Measurements from ENCODE around the gene NCAPH2.

Gene NCAPH2

GRCh38 chr22:50474710-50475651 lies 33.0 kb upstream of the NCAPH2 start, which contains the start of gene SBF1:
Gene SBF1, minus strand, starts transcription at chr22:50475035. Its CDS starts 195 bp downstream, at chr22:50474840.
- DNase-seq (ENCODE audit: low read depth) = peak; percentile 83

DNA sequence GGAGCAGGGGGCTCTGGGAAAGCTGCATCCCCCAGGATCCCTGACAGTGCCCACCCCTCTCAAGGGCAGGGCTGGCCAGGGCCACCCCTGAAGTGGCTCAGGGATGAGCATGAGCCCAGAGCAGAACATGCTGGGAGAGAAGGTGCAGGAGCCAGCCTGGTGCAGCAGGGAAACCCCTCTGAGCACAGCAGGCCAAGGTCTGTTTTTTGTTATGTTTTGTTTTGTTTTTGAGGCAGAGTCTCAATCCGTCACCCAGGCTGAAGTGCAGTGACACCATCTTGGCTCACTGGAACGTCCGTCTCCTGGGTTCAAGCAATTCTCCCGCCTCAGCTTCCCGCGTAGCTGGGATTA lies 32.4 kb upstream of the NCAPH2 start:
- DNase-seq (ENCODE audit: low read depth) = no peak

DNA sequence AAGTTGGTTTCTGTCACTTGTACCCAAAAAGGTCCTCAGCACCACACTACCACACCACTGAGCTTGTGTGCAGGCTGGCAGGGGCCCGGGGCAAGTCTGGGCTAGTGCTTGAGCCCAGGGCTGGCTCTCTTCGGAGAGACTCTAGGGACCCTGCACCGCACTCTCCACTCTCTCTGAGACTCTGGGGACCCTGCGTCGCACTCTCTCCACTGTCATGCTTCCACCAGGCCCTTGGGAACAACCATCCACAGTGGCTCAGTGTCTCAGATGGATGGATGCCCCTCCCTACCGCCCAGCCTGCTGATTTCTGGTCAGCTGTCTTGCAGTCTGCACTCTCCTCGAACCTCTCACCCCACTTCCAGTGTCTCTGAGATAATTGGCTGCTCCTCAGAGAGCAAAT lies 31.2 kb upstream of the NCAPH2 start:
- DNase-seq (ENCODE audit: low read depth) = no peak

- DNase-seq (ENCODE audit: low read depth) = no peak
Measured at GRCh38 chr22:50477923-50478322, 30.1 kb upstream of the NCAPH2 start.

DNA sequence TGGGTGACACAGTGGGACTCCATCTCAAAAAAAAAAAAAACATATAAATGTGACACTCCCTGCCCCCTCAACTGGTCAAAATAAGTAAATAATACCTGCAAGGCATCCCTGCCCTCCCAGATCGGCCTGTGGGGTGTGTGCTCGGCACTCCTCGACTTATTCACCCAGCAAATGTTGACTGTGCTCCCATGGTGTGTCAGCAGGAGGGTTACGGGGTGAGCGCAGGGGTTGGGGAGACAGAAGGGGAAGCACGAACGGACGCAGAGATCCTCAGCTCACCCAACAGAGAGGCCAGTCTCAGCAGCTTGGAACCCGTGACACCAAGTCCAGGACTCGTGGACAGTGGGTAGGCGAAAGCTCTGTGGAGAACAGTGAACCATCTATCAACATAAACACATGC lies 28.3 kb upstream of the NCAPH2 start:
- no peak for DNase-seq (ENCODE audit: low read depth)

DNA sequence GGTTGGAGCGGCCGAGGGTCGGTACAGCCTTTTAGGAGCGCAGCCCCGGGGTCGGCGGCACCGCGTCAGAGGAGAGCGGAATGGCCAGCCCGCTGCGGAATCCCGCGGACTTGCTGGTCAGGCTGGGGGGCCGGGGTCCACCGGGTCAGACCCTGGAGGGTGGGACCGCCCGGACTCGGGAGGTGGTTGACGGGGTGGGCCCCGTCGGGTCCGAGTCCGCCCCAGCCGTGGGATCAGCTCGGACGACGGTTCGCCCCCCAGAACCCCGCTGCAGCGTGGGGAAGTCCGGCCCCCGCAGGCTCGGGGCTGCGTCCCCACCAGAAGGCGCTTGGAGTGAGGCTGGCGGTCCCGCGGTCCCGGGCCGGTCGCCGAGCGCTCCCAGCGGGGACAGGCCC lies 27.0 kb upstream of the NCAPH2 start:
- DNase-seq (ENCODE audit: low read depth) = no peak

GRCh38 chr22:50481440-50482106 lies 26.5 kb upstream of the NCAPH2 start, which contains the start of gene ADM2:
Gene ADM2, plus strand, starts transcription at chr22:50481543. Its CDS starts 305 bp downstream, at chr22:50481848.
- peak; percentile 58 for DNase-seq (ENCODE audit: low read depth)

DNA sequence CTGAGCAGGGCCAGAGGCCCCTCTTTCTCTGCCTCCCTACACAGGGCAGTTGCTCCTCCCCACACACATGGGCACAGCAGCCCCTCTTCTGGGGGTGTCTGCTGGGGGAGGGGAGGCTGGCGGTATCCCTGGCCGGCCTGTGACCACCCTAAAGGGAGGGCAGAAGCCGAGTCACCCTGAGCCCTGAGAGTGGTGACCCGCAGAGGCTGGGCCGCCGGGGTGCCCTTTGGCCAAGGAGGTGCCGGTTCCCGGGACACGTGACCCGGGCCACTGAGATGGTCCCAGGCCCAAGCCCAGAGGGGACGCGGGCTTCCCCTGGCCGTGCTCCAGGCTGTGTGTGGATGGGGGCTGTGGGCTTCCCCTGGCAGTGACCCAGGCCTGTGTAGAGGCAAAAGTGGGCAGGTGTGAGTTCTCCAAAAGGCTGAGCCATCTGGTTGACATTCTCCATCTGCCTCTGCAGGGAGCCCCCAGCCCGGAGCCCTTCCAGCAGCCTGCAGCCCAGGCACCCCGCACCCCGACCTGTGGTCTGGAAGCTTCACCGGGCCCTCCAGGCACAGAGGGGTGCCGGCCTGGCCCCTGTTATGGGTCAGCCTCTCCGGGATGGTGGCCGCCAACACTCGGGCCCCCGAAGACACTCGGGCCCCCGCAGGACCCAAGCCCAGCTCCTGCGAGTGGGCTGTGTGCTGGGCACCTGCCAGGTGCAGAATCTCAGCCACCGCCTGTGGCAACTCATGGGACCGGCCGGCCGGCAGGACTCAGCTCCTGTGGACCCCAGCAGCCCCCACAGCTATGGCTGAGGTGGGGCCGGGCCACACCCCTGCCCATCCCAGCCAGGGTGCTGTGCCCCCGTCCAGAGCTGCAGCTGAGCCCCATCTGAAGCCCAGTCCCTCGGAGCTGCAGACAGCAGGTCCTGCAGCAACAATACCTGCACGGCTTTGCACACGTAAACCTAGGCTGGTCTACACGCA lies 25.6 kb upstream of the NCAPH2 start:
- no peak for DNase-seq (ENCODE audit: low read depth)

GRCh38 chr22:50483106-50483505 lies 24.9 kb upstream of the NCAPH2 start:
- no peak for DNase-seq (ENCODE audit: low read depth)

- no peak for DNase-seq (ENCODE audit: low read depth)
Measured at GRCh38 chr22:50483556-50483955, 24.5 kb upstream of the NCAPH2 start.

GRCh38 chr22:50483977-50484853 lies 23.8 kb upstream of the NCAPH2 start:
- no peak for DNase-seq (ENCODE audit: low read depth)

GRCh38 chr22:50485221-50486131 lies 22.5 kb upstream of the NCAPH2 start:
- no peak for DNase-seq (ENCODE audit: low read depth)

- DNase-seq (ENCODE audit: low read depth) = no peak
Measured at GRCh38 chr22:50486561-50487289, 21.3 kb upstream of the NCAPH2 start, which contains the start of gene MIOX. Gene MIOX, plus strand, starts transcription at chr22:50486859. Its CDS starts 39 bp downstream, at chr22:50486898.

DNA sequence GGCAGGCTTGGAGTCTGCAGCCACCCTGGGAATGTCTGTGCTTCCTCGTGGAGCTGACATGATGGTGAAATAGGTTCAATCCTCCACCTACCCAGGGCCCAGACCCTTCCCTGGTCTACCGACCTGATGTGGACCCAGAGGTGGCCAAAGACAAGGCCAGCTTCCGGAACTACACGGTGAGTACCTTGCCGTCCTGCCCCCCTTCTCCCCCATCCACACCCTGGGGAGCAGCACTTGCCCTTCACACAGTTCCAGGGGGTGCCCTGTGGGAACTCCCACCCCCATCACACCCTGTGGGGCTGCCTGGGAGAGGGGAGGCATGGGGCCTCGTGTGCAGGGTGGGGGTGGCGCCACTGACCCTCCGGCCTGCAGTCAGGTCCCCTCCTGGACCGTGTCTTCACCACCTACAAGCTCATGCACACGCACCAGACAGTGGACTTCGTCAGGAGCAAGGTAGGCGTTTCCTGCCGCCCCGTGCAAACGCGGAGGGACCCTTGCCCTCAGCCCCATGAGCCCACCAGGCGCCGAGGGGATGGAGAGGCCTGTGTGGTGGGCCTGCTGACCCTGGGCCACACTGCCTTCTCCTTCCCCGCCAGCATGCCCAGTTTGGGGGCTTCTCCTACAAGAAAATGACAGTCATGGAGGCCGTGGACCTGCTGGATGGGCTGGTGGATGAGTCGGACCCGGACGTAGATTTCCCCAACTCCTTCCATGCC lies 20.6 kb upstream of the NCAPH2 start:
- no peak for DNase-seq (ENCODE audit: low read depth)

- no peak for DNase-seq (ENCODE audit: low read depth)
Measured at GRCh38 chr22:50488006-50488677, 19.9 kb upstream of the NCAPH2 start.

- no peak for DNase-seq (ENCODE audit: low read depth)
Measured at GRCh38 chr22:50488886-50489285, 19.1 kb upstream of the NCAPH2 start.

- no peak for DNase-seq (ENCODE audit: low read depth)
Measured at GRCh38 chr22:50489363-50490243, 18.4 kb upstream of the NCAPH2 start.

Data from stimulated activated CD4-positive, alpha-beta T cell treated with anti-CD3 and anti-CD28 coated beads, Interleukin-2, amount 100 ng/mL, for 4 hours (primary cell).